HL-60 (cell line): ENCODE results near the gene IFT81.

ENCODE experiments used
- DNase-seq, 2 experiments: peaks; one replicate each; pipeline ENCODE4 v3.0.0-alpha.2; 2010 to 2020; ENCODE audit warnings: low read depth in 1 of 2, low spot score in 1 of 2
- H3K27ac ChIP-seq: fragments of 250-450 bp; sonication (Bioruptor Pico); replicated peaks from 2 replicates; pipeline ENCODE4 v1.5.1; 2020; ENCODE audit warnings: mild to moderate bottlenecking, moderate library complexity
- H3K27me3 ChIP-seq: fragments of 250-450 bp; sonication (Bioruptor Pico); 2 replicates; pipeline ENCODE4 v1.5.1; 2021; ENCODE audit warnings: mild to moderate bottlenecking, moderate library complexity; ENCODE audit not compliant: insufficient read depth, poor library complexity, severe bottlenecking
- H3K4me3 ChIP-seq: replicated peaks from 2 replicates; pipeline ENCODE4 v1.5.1; 2011; ENCODE audit warnings: mild to moderate bottlenecking, control low read depth, low read length; ENCODE audit not compliant: insufficient read depth
- GABPA ChIP-seq: IDR thresholded peaks from 2 replicates; pipeline ENCODE4 v1.6.1; 2012; ENCODE audit warnings: low read depth
- POLR2AphosphoS5 ChIP-seq: IDR thresholded peaks from 2 replicates; pipeline ENCODE4 v1.6.1; 2012; ENCODE audit warnings: low read depth
- SPI1 ChIP-seq: IDR thresholded peaks from 2 replicates; pipeline ENCODE4 v1.6.1; 2012; ENCODE audit warnings: low read depth, mild to moderate bottlenecking, borderline replicate concordance
- TF ChIP-seq, protein P1 (sequence below): IDR thresholded peaks from 2 replicates; pipeline ENCODE4 v1.6.1; 2012; ENCODE audit warnings: low read depth; ENCODE audit not compliant: insufficient replicate concordance
- TF ChIP-seq, protein P2 (sequence below): IDR thresholded peaks from one replicate; pipeline ENCODE4 v1.5.1; 2011; ENCODE audit warnings: low read length, control low read depth, inconsistent platforms; ENCODE audit not compliant: insufficient read depth

The IFT81 gene

GRCh38 chr12:110109837-110110535, 14.2 kb upstream of the IFT81 start:
- Histone ChIP-seq H3K27me3 (no peaks in the 10 kb centered on the region), H3K27ac (no peak overlapping the region), H3K4me3 (no peak overlapping the region)
- TF ChIP-seq POLR2AphosphoS5 (no peak), SPI1 (no peak), GABPA (no peak)
- TF ChIP-seq, protein P1, sequence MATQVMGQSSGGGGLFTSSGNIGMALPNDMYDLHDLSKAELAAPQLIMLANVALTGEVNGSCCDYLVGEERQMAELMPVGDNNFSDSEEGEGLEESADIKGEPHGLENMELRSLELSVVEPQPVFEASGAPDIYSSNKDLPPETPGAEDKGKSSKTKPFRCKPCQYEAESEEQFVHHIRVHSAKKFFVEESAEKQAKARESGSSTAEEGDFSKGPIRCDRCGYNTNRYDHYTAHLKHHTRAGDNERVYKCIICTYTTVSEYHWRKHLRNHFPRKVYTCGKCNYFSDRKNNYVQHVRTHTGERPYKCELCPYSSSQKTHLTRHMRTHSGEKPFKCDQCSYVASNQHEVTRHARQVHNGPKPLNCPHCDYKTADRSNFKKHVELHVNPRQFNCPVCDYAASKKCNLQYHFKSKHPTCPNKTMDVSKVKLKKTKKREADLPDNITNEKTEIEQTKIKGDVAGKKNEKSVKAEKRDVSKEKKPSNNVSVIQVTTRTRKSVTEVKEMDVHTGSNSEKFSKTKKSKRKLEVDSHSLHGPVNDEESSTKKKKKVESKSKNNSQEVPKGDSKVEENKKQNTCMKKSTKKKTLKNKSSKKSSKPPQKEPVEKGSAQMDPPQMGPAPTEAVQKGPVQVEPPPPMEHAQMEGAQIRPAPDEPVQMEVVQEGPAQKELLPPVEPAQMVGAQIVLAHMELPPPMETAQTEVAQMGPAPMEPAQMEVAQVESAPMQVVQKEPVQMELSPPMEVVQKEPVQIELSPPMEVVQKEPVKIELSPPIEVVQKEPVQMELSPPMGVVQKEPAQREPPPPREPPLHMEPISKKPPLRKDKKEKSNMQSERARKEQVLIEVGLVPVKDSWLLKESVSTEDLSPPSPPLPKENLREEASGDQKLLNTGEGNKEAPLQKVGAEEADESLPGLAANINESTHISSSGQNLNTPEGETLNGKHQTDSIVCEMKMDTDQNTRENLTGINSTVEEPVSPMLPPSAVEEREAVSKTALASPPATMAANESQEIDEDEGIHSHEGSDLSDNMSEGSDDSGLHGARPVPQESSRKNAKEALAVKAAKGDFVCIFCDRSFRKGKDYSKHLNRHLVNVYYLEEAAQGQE, result no peak
- TF ChIP-seq, protein P2, sequence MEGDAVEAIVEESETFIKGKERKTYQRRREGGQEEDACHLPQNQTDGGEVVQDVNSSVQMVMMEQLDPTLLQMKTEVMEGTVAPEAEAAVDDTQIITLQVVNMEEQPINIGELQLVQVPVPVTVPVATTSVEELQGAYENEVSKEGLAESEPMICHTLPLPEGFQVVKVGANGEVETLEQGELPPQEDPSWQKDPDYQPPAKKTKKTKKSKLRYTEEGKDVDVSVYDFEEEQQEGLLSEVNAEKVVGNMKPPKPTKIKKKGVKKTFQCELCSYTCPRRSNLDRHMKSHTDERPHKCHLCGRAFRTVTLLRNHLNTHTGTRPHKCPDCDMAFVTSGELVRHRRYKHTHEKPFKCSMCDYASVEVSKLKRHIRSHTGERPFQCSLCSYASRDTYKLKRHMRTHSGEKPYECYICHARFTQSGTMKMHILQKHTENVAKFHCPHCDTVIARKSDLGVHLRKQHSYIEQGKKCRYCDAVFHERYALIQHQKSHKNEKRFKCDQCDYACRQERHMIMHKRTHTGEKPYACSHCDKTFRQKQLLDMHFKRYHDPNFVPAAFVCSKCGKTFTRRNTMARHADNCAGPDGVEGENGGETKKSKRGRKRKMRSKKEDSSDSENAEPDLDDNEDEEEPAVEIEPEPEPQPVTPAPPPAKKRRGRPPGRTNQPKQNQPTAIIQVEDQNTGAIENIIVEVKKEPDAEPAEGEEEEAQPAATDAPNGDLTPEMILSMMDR, result no peak
- DNase-seq, result no peak

DNA sequence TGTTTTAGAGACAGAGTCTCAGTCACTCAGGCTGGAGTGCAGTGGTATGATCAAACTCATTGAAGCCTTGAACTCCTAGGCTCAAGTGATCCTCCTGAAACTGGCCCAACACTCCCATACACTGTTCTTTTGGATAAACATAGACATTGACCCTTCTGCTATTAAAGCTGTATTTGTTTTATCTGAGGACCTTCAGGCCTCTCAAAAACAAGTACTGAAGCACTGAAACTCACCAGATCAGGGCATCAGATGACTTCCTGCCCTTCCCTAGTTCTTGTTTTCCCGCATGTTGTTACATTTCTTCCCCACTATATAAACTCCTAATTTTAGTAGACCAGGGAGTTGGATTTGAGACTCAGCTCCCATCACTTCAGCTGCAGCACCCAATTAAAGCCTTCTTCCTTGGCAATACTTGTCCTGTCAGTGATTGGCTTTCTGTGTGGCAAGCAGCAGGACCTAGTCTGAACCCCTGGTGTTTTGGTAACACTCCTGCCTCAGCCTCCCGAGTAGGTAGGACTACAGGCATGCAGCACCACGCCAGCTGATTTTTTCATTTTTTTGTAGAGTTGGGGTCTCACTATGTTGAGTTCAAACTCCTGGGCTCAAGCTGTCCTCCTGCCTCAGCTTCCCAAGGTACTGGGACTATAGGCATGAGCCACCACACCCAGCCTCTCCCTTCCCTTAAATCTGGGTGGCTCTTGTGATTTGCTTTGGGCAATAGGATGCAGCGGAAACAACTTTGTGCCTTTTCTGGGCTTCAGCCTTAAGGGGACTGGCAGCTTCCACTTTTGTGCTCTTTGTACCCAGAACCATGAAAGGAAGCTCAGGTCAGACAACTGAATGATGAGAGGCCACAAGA, 12.5 kb upstream of the IFT81 start:
- H3K27me3 ChIP-seq, result no peaks in the 10 kb centered on the region
- DNase-seq, result no peak
- no peak overlapping the region for H3K4me3 ChIP-seq
- TF ChIP-seq, protein P2, result no peak
- no peak overlapping the region for H3K27ac ChIP-seq

GRCh38 chr12:110112335-110112660, 11.9 kb upstream of the IFT81 start:
- Histone ChIP-seq H3K27ac (no peak overlapping the region), H3K27me3 (no peaks in the 10 kb centered on the region), H3K4me3 (no peak overlapping the region)
- TF ChIP-seq GABPA, result no peak
- no peak for TF ChIP-seq SPI1
- TF ChIP-seq, protein P1, result no peak
- no peak for TF ChIP-seq POLR2AphosphoS5
- TF ChIP-seq, protein P2, result no peak
- DNase-seq, result no peak
